Choroid plexus epithelial cell (primary cell): ENCODE measurements around the gene ARL9.
A peak's percentile ranks its signal among the peaks of the same experiment; 100 is the strongest.

Experiments used
- DNase-seq: peaks from one replicate; pipeline ENCODE4 v3.0.0-alpha.2; 2010; ENCODE audit warnings: low read depth
- H3K4me3 ChIP-seq: 2 replicates; pipeline ENCODE4 v1.5.1; 2011; ENCODE audit warnings: low read depth, mild to moderate bottlenecking, control low read depth, low read length, moderate library complexity
- TF ChIP-seq, protein P1 (sequence below): conservative IDR thresholded peaks from 2 replicates; pipeline ENCODE4 v1.5.1; 2011; ENCODE audit warnings: low read depth, mild to moderate bottlenecking, control low read depth, inconsistent platforms, low read length, moderate library complexity

The ARL9 gene

DNA sequence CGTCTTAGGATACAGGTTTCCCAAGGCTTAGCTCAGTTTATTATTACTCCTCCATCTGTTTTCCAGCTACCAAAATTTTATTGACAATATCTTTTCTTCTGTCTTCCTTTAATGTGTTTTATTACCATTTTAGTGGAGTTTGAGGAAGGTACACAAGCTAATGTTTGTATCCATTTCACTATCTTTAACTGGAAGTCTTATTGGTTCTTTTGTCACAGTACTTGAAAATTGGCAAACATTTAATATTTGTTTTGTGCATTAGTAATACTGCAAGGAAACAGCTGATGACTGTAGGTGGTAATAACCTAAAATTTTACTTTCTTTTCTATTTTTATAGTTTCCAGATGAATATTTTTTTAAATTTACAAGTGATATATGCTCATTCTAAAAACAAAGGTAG, 9.3 kb upstream of the ARL9 start:
- TF ChIP-seq, protein P1, sequence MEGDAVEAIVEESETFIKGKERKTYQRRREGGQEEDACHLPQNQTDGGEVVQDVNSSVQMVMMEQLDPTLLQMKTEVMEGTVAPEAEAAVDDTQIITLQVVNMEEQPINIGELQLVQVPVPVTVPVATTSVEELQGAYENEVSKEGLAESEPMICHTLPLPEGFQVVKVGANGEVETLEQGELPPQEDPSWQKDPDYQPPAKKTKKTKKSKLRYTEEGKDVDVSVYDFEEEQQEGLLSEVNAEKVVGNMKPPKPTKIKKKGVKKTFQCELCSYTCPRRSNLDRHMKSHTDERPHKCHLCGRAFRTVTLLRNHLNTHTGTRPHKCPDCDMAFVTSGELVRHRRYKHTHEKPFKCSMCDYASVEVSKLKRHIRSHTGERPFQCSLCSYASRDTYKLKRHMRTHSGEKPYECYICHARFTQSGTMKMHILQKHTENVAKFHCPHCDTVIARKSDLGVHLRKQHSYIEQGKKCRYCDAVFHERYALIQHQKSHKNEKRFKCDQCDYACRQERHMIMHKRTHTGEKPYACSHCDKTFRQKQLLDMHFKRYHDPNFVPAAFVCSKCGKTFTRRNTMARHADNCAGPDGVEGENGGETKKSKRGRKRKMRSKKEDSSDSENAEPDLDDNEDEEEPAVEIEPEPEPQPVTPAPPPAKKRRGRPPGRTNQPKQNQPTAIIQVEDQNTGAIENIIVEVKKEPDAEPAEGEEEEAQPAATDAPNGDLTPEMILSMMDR: no peak
- DNase-seq: no peak
- no peak overlapping the region for H3K4me3 ChIP-seq

DNA sequence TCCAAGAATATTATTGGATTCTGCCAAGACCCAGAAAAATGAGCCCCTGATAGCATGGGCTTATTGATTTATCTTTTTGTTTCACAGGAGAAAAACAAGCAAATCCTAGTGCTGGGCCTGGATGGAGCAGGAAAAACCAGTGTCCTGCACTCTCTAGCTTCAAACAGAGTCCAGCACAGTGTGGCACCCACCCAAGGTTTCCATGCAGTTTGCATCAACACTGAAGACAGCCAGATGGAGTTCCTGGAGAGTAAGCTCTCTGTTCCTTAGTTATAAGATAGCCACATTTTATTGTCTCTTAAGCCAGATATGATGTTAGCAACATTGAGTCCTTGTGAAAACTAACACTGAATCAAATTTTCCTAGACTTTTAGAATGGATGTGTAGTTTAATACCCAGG, 5.5 kb downstream of the ARL9 start:
- H3K4me3 ChIP-seq: no peak overlapping the region
- DNase-seq: no peak
- TF ChIP-seq, protein P1: no peak

DNA sequence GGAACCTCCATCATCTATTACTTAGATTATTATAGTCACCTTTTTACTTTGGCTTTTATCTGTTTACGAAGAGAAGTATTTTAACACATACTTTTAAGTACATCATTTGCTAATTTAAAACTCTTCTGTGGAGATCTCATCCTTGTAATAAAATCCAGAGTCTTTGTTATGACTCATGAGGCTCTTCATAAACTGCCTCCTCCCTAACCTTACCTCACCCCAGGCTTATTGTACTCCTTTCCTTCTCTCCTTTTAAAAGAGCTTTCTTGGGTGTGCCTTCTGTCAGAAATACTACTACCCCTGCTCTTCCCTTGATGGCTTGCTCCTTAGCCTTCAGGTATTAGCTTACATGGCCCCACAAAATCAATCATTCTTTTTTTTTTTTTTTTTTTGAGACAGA, 6.6 kb downstream of the ARL9 start:
- peak; percentile 31 for DNase-seq
- H3K4me3 ChIP-seq: no peak overlapping the region
- TF ChIP-seq, protein P1: no peak

DNA sequence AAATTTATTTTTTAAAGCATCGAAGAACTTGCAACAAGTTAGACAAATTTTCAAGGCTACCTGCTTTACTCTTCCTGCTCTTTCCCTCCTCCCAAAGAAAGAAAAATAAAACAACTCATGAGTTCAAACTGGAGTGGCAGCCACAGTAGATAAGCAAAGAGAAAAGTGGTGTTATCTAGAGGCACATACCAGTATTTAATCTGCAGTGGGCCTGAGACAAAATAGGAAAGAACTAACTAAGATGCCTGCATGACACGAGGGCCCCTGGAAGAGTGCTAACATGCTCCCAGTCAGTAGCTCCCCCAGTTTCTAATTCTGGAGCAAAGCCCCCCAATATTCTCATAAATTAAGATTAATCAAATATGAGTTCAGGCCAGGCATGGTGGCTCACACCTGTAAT, 7.9 kb downstream of the ARL9 start:
- H3K4me3 ChIP-seq: no peak overlapping the region
- TF ChIP-seq, protein P1: no peak
- no peak for DNase-seq

DNA sequence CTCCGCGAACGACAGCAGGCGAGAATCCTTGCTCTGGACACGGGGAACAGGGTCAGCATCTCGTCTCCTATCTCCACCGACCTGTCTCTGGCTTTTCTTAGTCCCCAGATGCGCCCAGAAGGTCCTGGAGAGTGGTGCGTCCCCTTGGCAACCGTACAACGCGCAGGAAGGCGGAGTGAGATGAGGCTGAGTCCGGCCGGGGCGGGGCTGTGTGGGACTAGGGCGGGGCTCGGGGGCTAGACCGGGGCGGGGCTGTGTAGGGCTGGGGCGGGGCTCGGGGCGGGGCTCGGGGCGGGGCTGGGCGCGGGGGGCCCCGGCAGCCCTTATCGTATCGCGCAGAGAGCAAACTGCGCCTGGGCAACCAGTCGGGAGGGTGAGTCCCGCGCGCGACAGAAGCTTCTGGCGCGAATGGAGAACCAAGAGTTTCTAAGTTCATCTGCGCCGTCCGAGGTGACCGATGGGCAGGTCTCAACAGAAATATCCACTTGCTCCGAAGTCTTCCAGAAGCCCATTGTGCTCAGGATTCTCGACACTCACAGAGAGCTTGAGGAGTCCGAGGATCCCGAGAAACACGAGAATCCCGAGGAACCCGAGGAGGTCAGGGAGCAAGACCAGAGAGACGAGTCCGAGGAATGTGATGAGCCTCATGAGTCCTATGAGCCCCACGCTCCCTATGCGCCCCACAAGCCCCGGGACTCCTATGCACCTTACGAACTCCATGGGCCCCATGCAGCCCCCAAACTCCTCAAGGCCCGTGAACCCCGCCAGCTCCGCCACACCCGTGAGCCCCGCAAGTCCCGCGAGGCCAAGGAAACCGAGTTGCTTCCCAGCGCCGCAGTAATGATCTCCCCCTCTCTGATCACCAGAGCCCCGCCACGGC, 24.9 kb downstream of the ARL9 start:
- TF ChIP-seq, protein P1: no peak
- peak overlapping the region; percentile 66 for H3K4me3 ChIP-seq
- peak; percentile 84 for DNase-seq

DNA sequence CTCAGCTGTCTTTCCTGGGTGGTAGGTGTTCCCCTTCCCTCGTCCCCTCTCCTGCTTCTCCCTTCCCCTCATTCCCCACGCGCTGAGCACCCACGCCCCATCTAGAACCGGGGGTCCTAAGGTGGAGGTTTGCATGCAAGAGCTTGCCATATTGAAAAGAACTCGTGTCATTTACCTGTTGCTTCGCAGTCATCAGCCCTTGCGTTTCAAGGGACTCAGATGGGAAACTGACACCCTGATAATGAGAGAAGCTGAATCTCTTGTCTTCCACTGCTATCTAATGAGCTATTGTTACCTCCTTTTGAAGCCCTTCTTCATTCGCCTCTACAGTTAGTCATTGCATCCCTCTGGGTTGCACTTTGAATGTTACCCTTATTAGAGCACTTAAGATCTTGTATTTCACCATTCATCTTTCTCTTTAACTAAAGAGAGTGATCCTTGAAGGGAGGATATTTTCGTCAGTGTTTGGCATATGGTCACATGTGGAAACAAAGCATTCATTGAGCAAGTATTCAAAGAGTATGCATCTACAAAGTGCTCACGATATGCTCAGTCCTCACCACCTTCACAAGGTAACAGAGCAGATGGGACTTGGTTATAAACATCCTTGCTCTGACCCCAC, 25.7 kb downstream of the ARL9 start:
- no peak for DNase-seq
- TF ChIP-seq, protein P1: no peak
- H3K4me3 ChIP-seq: peak overlapping the region; percentile 66

DNA sequence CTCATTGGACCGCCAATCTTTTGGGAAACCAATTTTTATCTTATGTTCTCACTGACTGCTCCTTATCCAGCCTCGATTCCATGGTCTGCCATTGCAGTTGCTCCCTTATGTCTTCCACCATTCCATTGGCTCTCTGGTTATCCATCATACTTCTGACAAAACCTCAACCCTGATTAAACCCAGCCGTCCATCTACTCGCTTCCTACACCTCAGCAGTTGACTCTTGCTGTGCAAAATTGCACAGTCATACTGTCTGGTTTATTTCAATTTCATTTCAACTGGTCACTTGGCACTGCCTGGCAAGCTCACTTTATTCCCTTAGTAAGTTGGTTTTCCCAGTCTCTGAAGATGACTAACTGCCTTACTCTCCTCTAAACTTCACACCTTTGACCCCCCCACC, 26.2 kb downstream of the ARL9 start:
- TF ChIP-seq, protein P1: no peak
- no peak overlapping the region for H3K4me3 ChIP-seq
- no peak for DNase-seq
